OCI-LY3 (cell line): ENCODE data around the gene MED17.

Experiments
- H2AFZ ChIP-seq: fragments of 200-600, 300-600 bp; shearing (Covaris generic); 2 replicates; pipeline ENCODE4 v1.6.0; 2014; ENCODE audit warnings: antibody characterized with exemption, low read depth, low read length
- H3K27ac ChIP-seq: fragments of 200-600, 300-600 bp; sonication (generic); 2 replicates; pipeline ENCODE4 v1.5.1; 2014; ENCODE audit warnings: mild to moderate bottlenecking, low read length, moderate library complexity, mixed read lengths
- H3K27me3 ChIP-seq: fragments of 200-600, 300-600 bp; sonication (generic); 2 replicates; pipeline ENCODE4 v1.6.1; 2014; ENCODE audit warnings: low read depth, low read length, mixed read lengths
- H3K36me3 ChIP-seq: fragments of 200-600, 300-600 bp; sonication (generic); replicated peaks from 2 replicates; pipeline ENCODE3; 2014; ENCODE audit warnings: low read depth, low read length, mixed read lengths
- H3K4me1 ChIP-seq: fragments of 300-600, 200-600 bp; sonication (generic); 2 replicates; pipeline ENCODE4 v1.6.1; 2014; ENCODE audit warnings: low read length, mixed read lengths
- H3K4me2 ChIP-seq: fragments of 200-600, 300-600 bp; sonication (generic); 2 replicates; pipeline ENCODE4 v1.6.1; 2014; ENCODE audit warnings: low read length, mixed read lengths
- H3K4me3 ChIP-seq: fragments of 300-600, 200-600 bp; sonication (generic); 2 replicates; pipeline ENCODE4 v1.5.1; 2014; ENCODE audit warnings: antibody characterized with exemption, mild to moderate bottlenecking, low read length, moderate library complexity
- H3K79me2 ChIP-seq: fragments of 300-600, 200-600 bp; shearing (Covaris generic); 2 replicates; pipeline ENCODE4 v1.6.1; 2014; ENCODE audit warnings: mild to moderate bottlenecking, low read length, mixed read lengths
- H3K9ac ChIP-seq: fragments of 300-600, 200-600 bp; shearing (Covaris generic); 2 replicates; pipeline ENCODE4 v1.6.0; 2014; ENCODE audit warnings: mild to moderate bottlenecking, low read length, moderate library complexity
- H3K9me3 ChIP-seq: fragments of 200-600, 300-600 bp; shearing (Covaris generic); 2 replicates; pipeline ENCODE4 v1.6.1; 2014; ENCODE audit warnings: low read length, mixed read lengths; ENCODE audit not compliant: insufficient read depth
- H4K20me1 ChIP-seq: fragments of 200-600, 300-600 bp; sonication (generic); 2 replicates; pipeline ENCODE4 v1.6.1; 2016; ENCODE audit warnings: low read length, mixed read lengths; ENCODE audit not compliant: insufficient read depth
- CTCF ChIP-seq: fragments of 200-600, 300-600 bp; sonication (generic); IDR thresholded peaks from 2 replicates; pipeline ENCODE4 v1.5.1; 2014; ENCODE audit warnings: antibody characterized with exemption, low read length, low read depth
- EZH2phosphoT487 ChIP-seq: fragments of 200-600 bp; shearing (Covaris generic); IDR thresholded peaks from 2 replicates; pipeline ENCODE4 v1.6.1; 2018; ENCODE audit warnings: antibody characterized with exemption, mixed run types, low read depth

MED17 gene

GRCh38 chr11:93820847-93821246 is 36.8 kb downstream of the MED17 start:
- Histone ChIP-seq H3K36me3 (peaks cover 16% of the 10 kb centered on the region), H4K20me1 (no peaks in the 10 kb centered on the region), H3K79me2 (no peaks in the 10 kb centered on the region), H3K27ac (no peak overlapping the region), H3K9ac (no peak overlapping the region), H3K9me3 (no peaks in the 10 kb centered on the region), H3K27me3 (no peaks in the 10 kb centered on the region), H3K4me3 (no peak overlapping the region), H2AFZ (no peak overlapping the region), H3K4me2 (no peak overlapping the region), H3K4me1 (no peaks in the 10 kb centered on the region)
- TF ChIP-seq CTCF (no peak), EZH2phosphoT487 (no peak)

GRCh38 chr11:93821617-93822016 is 37.5 kb downstream of the MED17 start:
- Histone ChIP-seq H3K4me2 (no peak overlapping the region), H3K27me3 (no peaks in the 10 kb centered on the region), H3K27ac (no peak overlapping the region)

GRCh38 chr11:93822359-93822758 is 38.3 kb downstream of the MED17 start:
- H2AFZ ChIP-seq = no peak overlapping the region
- TF ChIP-seq EZH2phosphoT487 (no peak), CTCF (no peak)
- H3K4me2 ChIP-seq = no peak overlapping the region
- H3K36me3 ChIP-seq = peaks cover 9% of the 10 kb centered on the region
- H4K20me1 ChIP-seq = no peaks in the 10 kb centered on the region
- no peak overlapping the region for H3K9ac ChIP-seq
- H3K79me2 ChIP-seq = no peaks in the 10 kb centered on the region
- no peaks in the 10 kb centered on the region for H3K4me1 ChIP-seq
- no peaks in the 10 kb centered on the region for H3K9me3 ChIP-seq
- no peak overlapping the region for H3K27ac ChIP-seq
- H3K27me3 ChIP-seq = no peaks in the 10 kb centered on the region
- H3K4me3 ChIP-seq = no peak overlapping the region

More at GRCh38 chr11:93821617-93822016, 37.5 kb downstream of the MED17 start:
- peaks cover 13% of the 10 kb centered on the region for H3K36me3 ChIP-seq
- no peaks in the 10 kb centered on the region for H3K4me1 ChIP-seq
- no peaks in the 10 kb centered on the region for H4K20me1 ChIP-seq
- H3K9ac ChIP-seq = no peak overlapping the region
- no peak overlapping the region for H3K4me3 ChIP-seq
- H3K79me2 ChIP-seq = no peaks in the 10 kb centered on the region
- H2AFZ ChIP-seq = no peak overlapping the region
- no peaks in the 10 kb centered on the region for H3K9me3 ChIP-seq
- TF ChIP-seq CTCF (no peak), EZH2phosphoT487 (no peak)

GRCh38 chr11:93823210-93823609 is 39.1 kb downstream of the MED17 start:
- H3K9me3 ChIP-seq = no peaks in the 10 kb centered on the region
- H4K20me1 ChIP-seq = no peaks in the 10 kb centered on the region
- H3K27me3 ChIP-seq = no peaks in the 10 kb centered on the region
- no peak overlapping the region for H2AFZ ChIP-seq
- H3K36me3 ChIP-seq = peaks cover 9% of the 10 kb centered on the region
- no peak overlapping the region for H3K4me3 ChIP-seq
- TF ChIP-seq EZH2phosphoT487 (no peak), CTCF (no peak)
- no peaks in the 10 kb centered on the region for H3K79me2 ChIP-seq
- no peaks in the 10 kb centered on the region for H3K4me1 ChIP-seq
- H3K4me2 ChIP-seq = no peak overlapping the region
- no peak overlapping the region for H3K9ac ChIP-seq
- no peak overlapping the region for H3K27ac ChIP-seq
